Stimulated activated CD4-positive, alpha-beta T cell treated with anti-CD3 and anti-CD28 coated beads, Interleukin-2, amount 100 ng/mL, for 24 hours (primary cell): ENCODE measurements around the gene SLC5A9.
"Not testable (repeated sequence)": the region's sequence is repeated elsewhere in the genome, so short reads cannot be mapped to it uniquely, and the experiment has no call there.

Experiments used
- DNase-seq, 2 donors: peaks; one replicate each; pipeline ENCODE4 v3.0.0-alpha.2; 2020

Gene SLC5A9

GRCh38 chr1:48222501-48223242, at the start of gene SLC5A9:
SLC5A9 (plus strand) TSS chr1:48222716; CDS start chr1:48222737, 21 bp downstream.
- DNase-seq: no peak

DNA sequence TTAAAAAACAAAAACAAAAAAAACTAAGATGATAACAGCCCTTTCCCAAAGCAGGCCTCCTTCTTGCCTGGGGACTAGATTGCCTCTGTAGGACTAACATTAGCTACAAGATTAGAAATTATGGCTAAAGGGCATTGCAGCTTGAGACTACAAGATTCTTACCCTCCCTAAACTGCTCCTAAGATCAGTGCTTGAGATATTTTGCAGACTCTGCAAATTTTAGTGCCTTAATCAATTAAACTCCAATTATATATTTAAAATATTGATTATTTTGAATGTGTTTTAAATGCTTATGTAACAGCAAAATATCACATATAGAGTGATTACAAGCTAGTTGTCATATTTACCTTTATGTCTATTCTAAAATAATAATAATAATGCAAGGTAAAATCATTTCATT, 47.4 kb upstream of the SLC5A9 start:
- no peak for DNase-seq

DNA sequence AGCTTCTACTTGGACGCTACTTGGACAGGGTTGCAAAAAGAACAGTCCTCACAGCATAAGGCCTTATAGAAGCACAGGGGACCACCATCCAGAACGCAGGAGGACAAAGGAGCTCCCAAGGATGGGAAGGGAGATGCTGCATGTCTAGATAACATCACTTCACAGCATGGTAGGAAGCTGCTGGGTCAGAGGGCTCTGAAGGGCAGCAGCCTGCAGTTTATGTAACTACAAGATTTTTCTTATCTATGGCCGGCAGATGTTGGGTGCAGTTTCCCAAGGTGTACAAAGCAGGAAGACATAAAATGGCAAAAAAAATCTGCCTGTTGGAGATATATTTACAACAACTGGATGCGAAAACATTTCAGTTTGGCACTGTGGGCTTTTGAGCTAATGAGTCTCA, 45.3 kb upstream of the SLC5A9 start:
- DNase-seq: no peak

DNA sequence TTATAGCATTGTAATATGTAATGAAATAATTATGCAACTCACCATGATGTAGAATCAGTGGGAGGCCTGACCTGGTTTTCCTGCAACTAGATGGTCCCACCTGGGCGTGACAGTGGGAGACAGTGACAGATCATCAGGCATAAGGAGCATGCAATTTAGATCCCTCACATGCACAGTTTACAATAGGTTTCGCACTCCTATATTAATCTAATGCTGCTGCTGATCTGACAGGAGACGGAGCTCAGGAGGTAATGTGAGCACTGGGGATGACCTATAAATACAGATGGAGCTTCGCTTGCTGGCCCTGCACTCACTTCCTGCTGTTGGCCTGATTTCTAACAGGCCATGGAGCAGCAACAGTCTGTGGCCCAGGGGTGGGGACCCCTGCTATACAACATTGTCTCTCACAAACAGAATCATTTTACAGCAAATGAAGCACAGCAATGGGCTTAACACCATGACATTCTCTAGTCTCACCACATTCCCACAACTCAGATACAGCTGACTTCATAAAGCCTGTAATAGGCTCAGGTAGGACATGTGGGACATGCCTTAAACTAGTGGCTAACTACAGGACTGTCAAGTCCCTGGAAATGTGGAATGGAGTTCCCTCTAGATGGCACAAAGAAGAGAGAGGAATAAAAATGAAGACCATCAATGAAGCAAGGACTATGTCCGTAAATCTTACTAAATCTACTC, 40.7 kb upstream of the SLC5A9 start:
- no peak for DNase-seq

DNA sequence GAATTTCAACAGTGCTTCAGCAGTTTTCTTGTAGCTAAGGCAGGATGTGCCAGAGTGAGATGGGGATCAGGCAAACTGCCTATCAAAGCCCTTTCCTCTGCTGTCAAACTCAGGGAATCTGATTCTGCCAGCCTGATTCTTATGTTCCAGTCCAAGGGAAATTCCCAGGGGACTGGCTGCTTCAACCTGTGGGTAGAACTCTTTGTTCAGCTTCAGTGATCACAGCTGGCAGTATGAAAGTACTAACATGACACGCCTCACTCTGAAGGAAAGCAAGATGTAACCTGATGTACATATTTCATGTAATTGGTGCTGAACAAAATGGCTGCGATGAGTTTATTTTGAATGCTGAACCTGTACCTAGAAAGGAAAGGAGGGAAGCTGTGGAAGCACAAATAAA, 40.1 kb upstream of the SLC5A9 start:
- no peak for DNase-seq

GRCh38 chr1:48186306-48186839, 36.1 kb upstream of the SLC5A9 start:
- DNase-seq: no peak

DNA sequence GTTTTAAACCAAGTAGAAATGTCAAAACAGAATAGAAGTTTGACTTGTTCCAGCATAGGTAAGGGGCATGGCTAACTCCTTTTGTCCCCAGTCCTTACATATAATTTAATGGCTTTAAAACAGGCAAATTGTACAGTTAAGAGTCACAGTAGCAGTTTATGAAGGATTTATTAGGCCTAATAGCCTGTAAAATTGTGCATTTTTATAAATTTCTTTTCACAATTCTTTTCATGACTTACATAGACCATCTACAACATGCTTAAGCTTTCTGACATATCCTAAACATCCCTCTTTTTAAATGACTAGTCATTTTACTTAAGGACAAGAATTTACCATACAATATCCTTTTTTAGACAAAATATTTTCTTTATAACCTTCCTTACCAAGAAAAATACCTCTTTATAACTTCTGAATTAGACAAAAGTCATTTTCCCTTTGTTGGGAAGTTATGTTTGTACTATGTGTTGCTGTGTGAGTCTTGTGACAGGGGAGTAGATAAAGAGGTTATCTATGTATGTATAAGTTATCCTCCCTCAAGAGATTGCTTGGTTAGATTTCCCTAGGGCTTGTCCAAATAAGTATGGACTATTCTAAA, 34.5 kb upstream of the SLC5A9 start:
- DNase-seq: no peak

GRCh38 chr1:48190881-48191280, 31.6 kb upstream of the SLC5A9 start:
- DNase-seq: no peak

DNA sequence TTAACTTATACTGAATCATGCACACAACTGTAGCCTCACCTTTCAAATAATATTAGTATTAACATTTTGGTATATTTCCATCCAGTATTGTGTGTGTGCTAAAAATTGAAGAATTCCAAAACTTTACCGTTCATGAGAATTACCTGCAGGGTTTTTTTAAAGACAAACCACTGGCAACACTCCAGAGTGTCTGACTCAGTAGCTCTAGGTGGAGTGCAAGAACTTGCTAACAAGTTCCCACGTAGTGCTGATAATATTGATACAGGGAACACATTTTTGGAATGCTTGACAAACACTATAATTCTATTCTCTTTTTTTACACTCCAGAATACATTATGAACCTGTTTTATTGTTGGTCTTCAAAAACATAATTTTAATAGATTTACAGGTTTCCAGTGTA, 27.7 kb upstream of the SLC5A9 start:
- DNase-seq: no peak

DNA sequence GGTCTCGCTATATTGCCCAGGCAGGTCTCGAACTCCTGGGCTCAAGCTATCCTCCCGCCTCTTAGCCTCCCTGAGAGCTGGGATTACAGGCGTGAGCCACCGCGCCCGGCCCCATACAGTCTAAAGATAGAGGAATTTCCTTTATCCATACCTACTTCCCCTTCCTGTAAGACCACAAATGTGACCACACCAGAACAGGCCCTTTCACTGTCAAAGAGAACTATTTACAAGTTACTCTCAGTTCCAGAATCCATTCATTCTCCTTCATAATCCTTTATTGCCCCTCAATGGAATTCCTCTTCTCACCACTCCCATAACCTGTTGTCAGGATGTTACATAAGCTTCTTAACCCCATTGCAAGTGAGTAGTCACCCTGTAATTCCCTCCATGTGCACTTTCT, 26.3 kb upstream of the SLC5A9 start:
- no peak for DNase-seq

DNA sequence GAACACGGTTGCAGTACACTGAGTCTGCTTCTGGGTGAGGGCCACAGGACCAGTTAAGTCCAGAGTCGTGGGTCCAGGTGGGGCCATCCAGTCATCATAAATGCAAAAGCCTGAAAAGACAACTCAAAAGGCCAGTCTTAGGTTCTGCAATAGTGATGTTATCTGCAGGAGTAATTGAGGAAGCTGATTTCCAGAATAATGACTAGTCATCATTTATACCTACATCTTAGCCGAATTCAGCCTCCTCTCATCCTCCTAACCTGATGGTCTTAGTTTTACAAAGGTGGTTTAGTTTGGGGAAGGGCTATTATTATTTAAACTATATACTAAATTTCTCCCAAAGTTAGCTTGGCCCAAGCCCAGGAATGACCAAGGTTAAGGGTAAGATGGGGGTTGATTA, 23.5 kb upstream of the SLC5A9 start:
- no peak for DNase-seq

DNA sequence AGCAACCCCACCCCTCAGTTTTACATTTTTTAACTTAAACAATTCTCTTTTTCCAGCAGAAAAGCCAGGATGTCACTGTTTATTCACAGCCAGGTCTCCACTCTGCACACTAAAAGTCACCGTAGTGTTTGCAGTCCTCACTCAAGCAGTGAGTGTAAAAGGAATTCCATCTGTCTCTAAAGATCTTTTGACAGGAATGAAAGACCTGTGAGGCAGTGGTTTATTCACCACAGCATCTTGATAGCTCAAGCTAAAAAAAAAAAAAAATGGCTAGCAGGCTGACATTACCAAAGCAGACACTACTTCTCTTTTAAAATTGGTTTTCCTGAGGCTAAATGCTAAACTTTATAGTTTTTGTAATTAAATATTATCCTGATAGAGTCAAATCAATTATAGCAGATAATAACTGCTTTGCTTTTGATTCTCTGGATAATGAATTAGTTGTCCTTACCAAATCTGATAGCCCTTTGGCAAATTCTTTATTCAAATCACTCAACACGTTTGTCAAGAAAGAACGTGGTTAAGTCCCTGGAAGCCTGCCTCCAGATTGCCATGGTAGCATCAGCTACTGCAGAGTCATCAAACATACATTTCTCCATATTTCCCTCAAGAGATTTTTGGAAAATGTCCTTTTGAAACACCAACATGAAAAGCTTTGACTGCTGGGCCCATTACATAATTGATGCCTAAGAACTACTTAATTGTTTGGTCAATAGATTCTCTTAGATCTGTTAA, 22.2 kb upstream of the SLC5A9 start:
- no peak for DNase-seq

- DNase-seq: peak; percentile 66 to 75
These were observed 20.3 kb upstream of the SLC5A9 start for GRCh38 chr1:48202030-48202752.

GRCh38 chr1:48203287-48203900, 19.1 kb upstream of the SLC5A9 start:
- DNase-seq: no peak

DNA sequence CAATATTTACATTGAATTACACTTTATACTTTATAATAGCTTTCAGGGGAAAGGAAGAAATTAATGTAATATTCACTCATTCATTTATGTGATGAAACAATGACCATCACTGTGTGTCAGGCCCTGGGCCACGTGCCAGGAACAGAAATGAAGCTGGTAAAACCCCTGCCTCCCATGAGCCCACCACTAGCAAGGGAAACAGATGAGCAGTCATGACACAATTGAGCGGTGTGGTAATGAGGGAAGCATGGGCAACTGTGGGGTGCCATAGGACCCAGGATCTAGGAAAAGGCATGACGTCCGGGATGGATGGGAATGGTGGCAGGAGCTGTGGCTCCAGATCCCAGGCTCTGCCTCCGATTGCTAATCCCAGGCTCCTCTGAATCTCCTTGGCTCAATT, 17.0 kb upstream of the SLC5A9 start:
- no peak for DNase-seq

GRCh38 chr1:48206371-48206770, 16.1 kb upstream of the SLC5A9 start:
- no peak for DNase-seq

DNA sequence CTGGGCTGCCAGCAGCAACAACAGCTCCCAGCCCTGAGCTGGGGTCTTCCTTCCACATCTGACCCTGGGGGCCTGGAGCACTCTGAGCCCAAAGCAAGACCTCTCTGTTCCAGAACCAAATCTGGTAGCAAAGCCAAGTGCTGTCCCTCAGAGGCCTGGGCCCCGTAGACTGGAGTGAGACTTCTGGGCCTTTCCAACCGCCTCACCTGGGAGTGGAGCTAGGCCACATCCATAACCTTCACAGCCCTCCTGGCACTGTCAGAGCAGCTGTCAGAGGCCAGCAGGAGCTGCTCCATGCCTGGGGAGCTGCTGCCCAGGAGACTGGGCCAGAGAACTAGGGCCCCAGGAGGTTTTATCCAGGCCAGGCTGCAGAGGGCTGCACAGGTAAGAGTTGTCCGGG, 15.4 kb upstream of the SLC5A9 start:
- no peak for DNase-seq

- DNase-seq: no peak
These were observed 14.9 kb upstream of the SLC5A9 start for GRCh38 chr1:48207536-48208075.

GRCh38 chr1:48208251-48208650, 14.3 kb upstream of the SLC5A9 start:
- no peak for DNase-seq

DNA sequence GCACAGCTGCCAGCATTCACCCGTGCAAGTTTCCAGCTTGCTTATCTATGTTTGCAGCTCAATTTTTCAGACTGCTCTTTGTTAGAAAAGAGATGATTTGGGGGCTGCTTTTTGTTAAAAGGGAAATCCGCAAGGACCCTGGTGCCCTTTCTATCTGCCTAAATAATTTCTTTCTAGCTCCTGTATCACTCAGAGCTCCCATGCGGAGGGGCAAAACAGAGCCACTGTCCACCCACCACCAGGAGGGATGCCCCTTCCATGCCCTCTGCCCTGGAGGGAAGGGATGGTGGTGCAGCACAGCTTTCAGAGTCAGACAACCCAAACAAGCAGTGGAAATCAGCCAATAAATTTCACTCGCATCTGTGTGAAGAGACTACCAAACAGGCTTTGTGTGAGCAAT, 13.9 kb upstream of the SLC5A9 start:
- no peak for DNase-seq

DNA sequence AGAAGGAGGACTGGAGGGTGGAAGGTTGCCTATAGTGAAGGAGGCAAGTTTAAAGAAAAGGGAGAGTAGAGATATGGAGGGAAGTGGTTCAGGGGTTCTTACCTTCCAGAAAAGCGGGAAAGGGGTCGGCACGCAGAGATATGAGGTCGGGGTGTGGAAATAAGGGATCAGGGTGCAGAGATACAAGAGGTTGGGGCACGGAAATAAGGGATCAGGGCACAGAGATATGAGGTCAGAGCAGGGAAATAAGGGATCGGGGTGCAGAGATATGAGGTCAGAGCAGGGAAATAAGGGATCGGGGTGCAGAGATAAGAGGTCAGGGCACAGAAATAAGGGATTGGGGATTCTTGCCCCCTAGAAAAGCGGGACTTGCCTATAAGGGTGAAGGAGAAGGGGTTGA, 9.1 kb upstream of the SLC5A9 start:
- not testable (repeated sequence) for DNase-seq

DNA sequence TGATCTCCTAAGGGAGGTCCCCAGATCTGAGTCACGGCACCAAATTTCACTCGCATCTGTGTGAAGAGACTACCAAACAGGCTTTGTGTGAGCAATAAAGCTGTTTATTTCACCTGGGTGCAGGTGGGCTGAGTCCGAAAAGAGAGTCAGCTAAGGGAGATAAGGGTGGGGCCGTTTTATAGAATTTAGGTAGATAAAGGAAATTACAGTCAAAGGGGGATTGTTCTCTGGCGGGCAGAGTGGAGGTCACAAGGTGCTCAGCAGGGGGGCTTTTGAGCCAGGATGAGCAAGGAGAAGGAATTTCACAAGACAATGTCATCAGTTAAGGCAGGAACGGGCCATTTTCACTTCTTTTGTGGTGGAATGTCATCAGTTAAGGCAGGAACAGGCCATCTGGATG, 8.2 kb upstream of the SLC5A9 start:
- not testable (repeated sequence) for DNase-seq
